Measurements from ENCODE around the gene TBPL1.
"Not testable (repeated sequence)": the region's sequence is repeated elsewhere in the genome, so short reads cannot be mapped to it uniquely, and the experiment has no call there.

The TBPL1 gene

GRCh38 chr6:133951881-133952814 is 876 bp upstream of the TBPL1 start:
- DNase-seq (ENCODE audit: insufficient read length, low spot score) (peak; percentile 68), FAIRE-seq (peak; percentile 69)

GRCh38 chr6:133953634-133954415 is 801 bp downstream of the TBPL1 start:
- FAIRE-seq (no peak), DNase-seq (ENCODE audit: insufficient read length, low spot score) (no peak)

GRCh38 chr6:133954657-133955576 is 1.9 kb downstream of the TBPL1 start:
- DNase-seq (ENCODE audit: insufficient read length, low spot score) = no peak

GRCh38 chr6:133955582-133956415 is 2.8 kb downstream of the TBPL1 start:
- FAIRE-seq = no peak

More at GRCh38 chr6:133954657-133955576, 1.9 kb downstream of the TBPL1 start:
- no peak for FAIRE-seq

GRCh38 chr6:133956416-133957049 is 3.5 kb downstream of the TBPL1 start:
- FAIRE-seq = no peak
- DNase-seq (ENCODE audit: insufficient read length, low spot score) = no peak

More at GRCh38 chr6:133955582-133956415, 2.8 kb downstream of the TBPL1 start:
- DNase-seq (ENCODE audit: insufficient read length, low spot score) = no peak

GRCh38 chr6:133957227-133957626 is 4.2 kb downstream of the TBPL1 start:
- no peak for DNase-seq (ENCODE audit: insufficient read length, low spot score)
- FAIRE-seq = no peak

- FAIRE-seq = no peak
- no peak for DNase-seq (ENCODE audit: insufficient read length, low spot score)
These were observed 4.8 kb downstream of the TBPL1 start for GRCh38 chr6:133957780-133958242.

GRCh38 chr6:133958791-133959190 is 5.8 kb downstream of the TBPL1 start:
- DNase-seq (ENCODE audit: insufficient read length, low spot score) (no peak), FAIRE-seq (no peak)

GRCh38 chr6:133959667-133960368 is 6.8 kb downstream of the TBPL1 start:
- no peak for FAIRE-seq
- DNase-seq (ENCODE audit: insufficient read length, low spot score) = no peak

GRCh38 chr6:133961831-133962230 is 8.8 kb downstream of the TBPL1 start:
- FAIRE-seq (no peak), DNase-seq (ENCODE audit: insufficient read length, low spot score) (no peak)

GRCh38 chr6:133964052-133964451 is 11.0 kb downstream of the TBPL1 start:
- DNase-seq (ENCODE audit: insufficient read length, low spot score) = peak; percentile 33
- no peak for FAIRE-seq

GRCh38 chr6:133964702-133965101 is 11.7 kb downstream of the TBPL1 start:
- DNase-seq (ENCODE audit: insufficient read length, low spot score) (no peak), FAIRE-seq (no peak)

- DNase-seq (ENCODE audit: insufficient read length, low spot score) (no peak), FAIRE-seq (no peak)
These were observed 12.9 kb downstream of the TBPL1 start for GRCh38 chr6:133965817-133966360.

- DNase-seq (ENCODE audit: insufficient read length, low spot score) (no peak), FAIRE-seq (no peak)
These were observed 13.8 kb downstream of the TBPL1 start for GRCh38 chr6:133966654-133967329.

- DNase-seq (ENCODE audit: insufficient read length, low spot score) (no peak), FAIRE-seq (no peak)
These were observed 14.3 kb downstream of the TBPL1 start for GRCh38 chr6:133967347-133967746.

GRCh38 chr6:133967835-133968234 is 14.8 kb downstream of the TBPL1 start:
- FAIRE-seq; DNase-seq (ENCODE audit: insufficient read length, low spot score): not testable (repeated sequence)

GRCh38 chr6:133969285-133969920 is 16.4 kb downstream of the TBPL1 start:
- DNase-seq (ENCODE audit: insufficient read length, low spot score) (no peak), FAIRE-seq (no peak)

Data from HTR-8/SVneo (cell line).